ENCODE measurements around the gene NOP10. TPM values are rescaled to one million over a fixed set of nuclear protein-coding genes. Genes with fewer than 3 reads are reported as not detected.

The NOP10 gene
- polyA plus RNA-seq (2011; rRNA removed) (451 and 688 TPM in 2 replicates), polyA plus RNA-seq (2017; fragmentation: RNase III; extraction: RNeasy Plus Mini Kit Qiagen cat#74134 plus additional on column Dnase treatment) (463 to 502 TPM (median 470 TPM) in 3 replicates), polyA minus RNA-seq (2011; rRNA and poly(A)+ RNA removed) (201 and 279 TPM in 2 replicates)
- polyA plus RNA-seq (2012; cell fraction: cytosol; rRNA removed) = 808 and 847 TPM in 2 replicates
- polyA plus RNA-seq (2012; cell fraction: nucleus; rRNA removed) = 415 and 774 TPM in 2 replicates

- H3K9me3 ChIP-seq = no peaks in the 10 kb centered on the region
- 3% methylated on average over 38 of the region's 38 CpGs for WGBS (ENCODE audit: missing lambda C conversion rate)
- H3K4me3 ChIP-seq = peak within 1 kb of the TSS; percentile 68
- TF ChIP-seq, protein P1, sequence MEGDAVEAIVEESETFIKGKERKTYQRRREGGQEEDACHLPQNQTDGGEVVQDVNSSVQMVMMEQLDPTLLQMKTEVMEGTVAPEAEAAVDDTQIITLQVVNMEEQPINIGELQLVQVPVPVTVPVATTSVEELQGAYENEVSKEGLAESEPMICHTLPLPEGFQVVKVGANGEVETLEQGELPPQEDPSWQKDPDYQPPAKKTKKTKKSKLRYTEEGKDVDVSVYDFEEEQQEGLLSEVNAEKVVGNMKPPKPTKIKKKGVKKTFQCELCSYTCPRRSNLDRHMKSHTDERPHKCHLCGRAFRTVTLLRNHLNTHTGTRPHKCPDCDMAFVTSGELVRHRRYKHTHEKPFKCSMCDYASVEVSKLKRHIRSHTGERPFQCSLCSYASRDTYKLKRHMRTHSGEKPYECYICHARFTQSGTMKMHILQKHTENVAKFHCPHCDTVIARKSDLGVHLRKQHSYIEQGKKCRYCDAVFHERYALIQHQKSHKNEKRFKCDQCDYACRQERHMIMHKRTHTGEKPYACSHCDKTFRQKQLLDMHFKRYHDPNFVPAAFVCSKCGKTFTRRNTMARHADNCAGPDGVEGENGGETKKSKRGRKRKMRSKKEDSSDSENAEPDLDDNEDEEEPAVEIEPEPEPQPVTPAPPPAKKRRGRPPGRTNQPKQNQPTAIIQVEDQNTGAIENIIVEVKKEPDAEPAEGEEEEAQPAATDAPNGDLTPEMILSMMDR (IDR thresholded peaks at IDR 0.05) = peak; percentile 99
- TF ChIP-seq POLR2A (IDR thresholded peaks at IDR 0.05; ENCODE audit: low read length) (peak; percentile 96), FOXS1 (CRISPR knock-in tag; IDR thresholded peaks at IDR 0.05) (peak; percentile 44; the same call in 1 of the 2 replicates), JUN (IDR thresholded peaks at IDR 0.05) (peak; percentile 94 to 97), BHLHE40 (IDR thresholded peaks at IDR 0.05; ENCODE audit: low read depth, low read length) (no peak), EHF (CRISPR knock-in tag; IDR thresholded peaks at IDR 0.05) (peak; percentile 79; the same call in 1 of the 2 replicates), RFX5 (IDR thresholded peaks at IDR 0.05) (peak; percentile 63), TFCP2L1 (CRISPR knock-in tag; IDR thresholded peaks at IDR 0.05) (no peak), E2F6 (IDR thresholded peaks at IDR 0.05; ENCODE audit: borderline replicate concordance, low read depth) (peak; percentile 86; the same call in 1 of the 2 replicates), CHD4 (IDR thresholded peaks at IDR 0.05; ENCODE audit: borderline replicate concordance) (peak; percentile 78), POLR2AphosphoS2 (conservative IDR thresholded peaks at IDR 0.05; ENCODE audit: low read length) (no peak), TP53 (CRISPR knock-in tag; IDR thresholded peaks at IDR 0.05) (no peak), HOXB5 (CRISPR knock-in tag; IDR thresholded peaks at IDR 0.05) (peak; percentile 50; the same call in 1 of the 2 replicates), PBX3 (IDR thresholded peaks at IDR 0.05) (0 out of 2 replicates have a peak, but pooled peaks have one; percentile 25), GATA3 (IDR thresholded peaks at IDR 0.05; ENCODE audit: borderline replicate concordance) (peak; percentile 52; the same call in 1 of the 2 replicates), MYC (IDR thresholded peaks at IDR 0.05; ENCODE audit: borderline replicate concordance, low read length) (peak; percentile 95), CEBPB (IDR thresholded peaks at IDR 0.05) (no peak; a peak in 1 of 4 replicates), HMGXB4 (CRISPR knock-in tag; IDR thresholded peaks at IDR 0.05; ENCODE audit: borderline replicate concordance) (peak; percentile 3; the same call in 1 of the 2 replicates), USF2 (IDR thresholded peaks at IDR 0.05) (peak; percentile 96), MAX (IDR thresholded peaks at IDR 0.05) (peak; percentile 98), SMC3 (IDR thresholded peaks at IDR 0.05) (peak; percentile 90), EP300 (IDR thresholded peaks at IDR 0.05) (no peak), PHF8 (IDR thresholded peaks at IDR 0.05; ENCODE audit: borderline replicate concordance, low read depth) (peak; percentile 46; the same call in 1 of the 2 replicates), RAD21 (conservative IDR thresholded peaks at IDR 0.05 in 1 of 2, IDR thresholded peaks at IDR 0.05 in 1 of 2) (peak; percentile 84 to 87)
- TF ChIP-seq, protein P2, sequence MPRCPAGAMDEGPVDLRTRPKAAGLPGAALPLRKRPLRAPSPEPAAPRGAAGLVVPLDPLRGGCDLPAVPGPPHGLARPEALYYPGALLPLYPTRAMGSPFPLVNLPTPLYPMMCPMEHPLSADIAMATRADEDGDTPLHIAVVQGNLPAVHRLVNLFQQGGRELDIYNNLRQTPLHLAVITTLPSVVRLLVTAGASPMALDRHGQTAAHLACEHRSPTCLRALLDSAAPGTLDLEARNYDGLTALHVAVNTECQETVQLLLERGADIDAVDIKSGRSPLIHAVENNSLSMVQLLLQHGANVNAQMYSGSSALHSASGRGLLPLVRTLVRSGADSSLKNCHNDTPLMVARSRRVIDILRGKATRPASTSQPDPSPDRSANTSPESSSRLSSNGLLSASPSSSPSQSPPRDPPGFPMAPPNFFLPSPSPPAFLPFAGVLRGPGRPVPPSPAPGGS (IDR thresholded peaks at IDR 0.05) = peak; percentile 91; the same call in 2 of the 3 replicates
- TF ChIP-seq, protein P3, sequence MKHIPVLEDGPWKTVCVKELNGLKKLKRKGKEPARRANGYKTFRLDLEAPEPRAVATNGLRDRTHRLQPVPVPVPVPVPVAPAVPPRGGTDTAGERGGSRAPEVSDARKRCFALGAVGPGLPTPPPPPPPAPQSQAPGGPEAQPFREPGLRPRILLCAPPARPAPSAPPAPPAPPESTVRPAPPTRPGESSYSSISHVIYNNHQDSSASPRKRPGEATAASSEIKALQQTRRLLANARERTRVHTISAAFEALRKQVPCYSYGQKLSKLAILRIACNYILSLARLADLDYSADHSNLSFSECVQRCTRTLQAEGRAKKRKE (CRISPR knock-in tag; IDR thresholded peaks at IDR 0.05; ENCODE audit: low read depth) = peak; percentile 11; the same call in 1 of the 2 replicates
- peak within 1 kb of the TSS; percentile 86 for H3K4me2 ChIP-seq
- DNase-seq (ENCODE audit: low read depth in 1 of 2, low spot score in 1 of 2) (peak; percentile 83 to 96), FAIRE-seq (peak; percentile 97), ATAC-seq (peak; percentile 93 to 94)
- peak within 1 kb of the TSS; percentile 82 to 88 for H3K27ac ChIP-seq
- H3K4me1 ChIP-seq = peaks cover 15% of the 10 kb centered on the region; the same call in 2 of the 3 replicates
- ChIA-PET CTCF (interaction anchor here (0.6 to 5.2 kb wide), 27 partner anchors 8 to 1096 kb away, joined by 3 to 80 read pairs (median 5); partner anchors contain the start of genes GOLGA8B, KATNBL1 and LPCAT4), POLR2A (interaction anchor here (0.7 to 1.3 kb wide), 6 partner anchors 23 to 245 kb away, joined by 3 to 10 read pairs (median 4); partner anchors contain the start of genes KATNBL1 and LPCAT4)
Observed at GRCh38 chr15:34342737-34343575, at the start of gene NOP10, which contains the start of gene NUTM1. NOP10 (minus strand) TSS chr15:34343136; CDS start chr15:34343073, 63 bp downstream. NUTM1 (plus strand) TSS chr15:34343315; CDS start chr15:34343697, 382 bp downstream.

Measured in A549 (cell line).